Measurements from ENCODE around the gene NTHL1.
"Not testable (repeated sequence)": the region's sequence is repeated elsewhere in the genome, so short reads cannot be mapped to it uniquely, and the experiment has no call there.

NTHL1 gene

GRCh38 chr16:2040041-2040786 lies 7.4 kb downstream of the NTHL1 start:
- no peak for ATAC-seq

DNA sequence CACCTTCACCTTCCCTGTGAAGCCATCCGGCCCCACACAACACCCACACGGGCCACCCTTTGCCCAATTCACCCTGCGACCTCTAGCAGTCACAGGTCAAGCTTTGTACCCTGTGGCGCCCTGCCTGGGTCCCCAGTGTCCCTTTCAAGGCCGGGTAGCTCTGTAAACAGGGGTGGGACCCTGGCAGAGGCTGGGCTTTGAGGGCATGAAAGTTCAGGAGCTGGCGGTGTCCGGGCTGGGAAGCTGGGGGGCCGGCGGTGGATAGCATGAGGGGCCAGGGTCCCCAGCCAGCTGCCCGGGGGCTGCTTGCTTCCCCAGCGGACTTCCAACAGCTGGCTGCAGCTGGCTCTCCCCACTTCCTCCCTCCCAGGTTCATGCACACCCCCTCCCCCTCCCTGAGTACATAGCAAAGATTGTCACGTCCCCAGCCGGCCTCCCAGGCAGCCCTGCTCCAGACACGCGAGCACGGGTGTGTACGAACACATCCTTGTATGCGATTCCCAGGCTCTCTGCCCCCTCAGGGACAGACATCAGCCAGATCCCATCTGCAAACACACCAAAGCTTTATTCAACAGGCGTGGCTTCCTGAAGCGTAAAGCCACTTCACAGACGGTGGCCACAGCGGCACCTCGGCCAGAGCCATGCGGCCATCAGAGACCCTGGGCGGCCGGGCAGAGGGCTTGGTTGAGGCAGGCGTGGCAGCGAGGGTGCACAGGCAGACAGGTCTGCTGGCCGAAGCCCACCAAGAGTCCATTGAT lies 8.2 kb downstream of the NTHL1 start:
- no peak for ATAC-seq

DNA sequence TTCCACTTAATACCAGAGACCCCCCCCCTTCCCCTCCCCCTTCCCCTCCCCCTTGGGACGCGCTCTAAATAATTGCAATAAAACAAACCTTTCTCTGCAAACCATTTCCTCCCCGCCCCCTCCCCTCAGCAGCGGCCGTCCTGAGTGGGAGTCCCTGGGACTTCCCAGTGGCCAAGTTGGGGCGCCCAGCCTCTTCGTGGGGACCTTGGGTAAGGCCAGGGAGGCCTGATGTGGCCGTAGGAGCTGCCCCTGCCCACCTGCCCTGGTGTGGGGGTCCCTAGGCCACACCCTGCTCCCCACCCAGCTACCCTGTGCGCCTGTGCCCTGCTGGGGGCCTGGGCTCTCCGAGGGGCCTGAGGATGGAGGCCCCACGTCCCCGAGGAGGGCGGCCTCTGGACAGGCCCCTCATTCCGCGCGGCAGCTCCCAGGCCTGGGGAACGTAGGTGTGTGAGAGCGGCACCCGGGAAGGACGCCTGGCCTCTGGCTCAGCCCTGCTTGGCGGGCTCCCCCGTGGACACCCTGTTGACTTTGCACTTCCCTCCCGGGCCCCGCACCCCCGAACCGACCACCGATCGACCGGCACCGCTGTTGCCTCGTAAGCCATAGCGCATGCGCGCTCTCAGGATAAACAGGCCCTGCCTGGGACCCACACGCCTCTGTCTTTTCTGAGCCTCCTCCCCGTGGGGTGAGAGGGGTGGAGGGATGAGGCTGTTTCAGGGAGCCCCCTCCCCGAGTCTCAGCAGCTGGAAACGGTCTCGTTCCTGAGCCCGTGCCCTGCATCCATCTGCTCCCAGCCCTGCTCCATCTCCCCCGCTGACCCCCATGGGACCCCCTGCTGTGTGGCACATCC lies 9.0 kb downstream of the NTHL1 start:
- no peak for ATAC-seq

- no peak for ATAC-seq
Measured at GRCh38 chr16:2037647-2038381, 9.8 kb downstream of the NTHL1 start.

- no peak for ATAC-seq
Measured at GRCh38 chr16:2037115-2037514, 10.5 kb downstream of the NTHL1 start.

DNA sequence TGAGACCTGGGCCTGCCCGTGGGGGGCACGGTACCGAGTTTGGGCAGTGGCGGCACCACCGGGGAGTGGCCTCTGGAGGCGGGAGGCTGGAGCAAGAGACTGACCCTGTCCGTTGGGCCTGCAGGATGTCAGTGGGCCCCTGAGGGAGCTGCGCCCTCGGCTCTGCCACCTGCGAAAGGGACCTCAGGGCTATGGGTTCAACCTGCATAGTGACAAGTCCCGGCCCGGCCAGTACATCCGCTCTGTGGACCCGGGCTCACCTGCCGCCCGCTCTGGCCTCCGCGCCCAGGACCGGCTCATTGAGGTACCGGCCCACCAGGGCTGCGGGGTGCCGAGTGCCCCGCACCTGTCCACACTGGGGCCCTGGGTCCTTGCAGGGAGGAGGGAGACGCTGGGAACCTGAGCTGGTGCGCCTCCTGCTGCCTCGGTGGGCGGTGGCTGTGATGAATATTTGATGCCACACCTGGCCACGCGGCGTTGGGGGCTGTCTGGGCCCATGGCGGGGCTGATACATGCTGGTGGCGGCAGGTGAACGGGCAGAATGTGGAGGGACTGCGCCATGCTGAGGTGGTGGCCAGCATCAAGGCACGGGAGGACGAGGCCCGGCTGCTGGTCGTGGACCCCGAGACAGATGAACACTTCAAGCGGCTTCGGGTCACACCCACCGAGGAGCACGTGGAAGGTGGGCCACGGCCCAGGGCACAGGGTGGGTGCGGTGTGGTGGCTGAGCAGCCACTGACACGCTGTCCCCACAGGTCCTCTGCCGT lies 11.3 kb downstream of the NTHL1 start:
- ATAC-seq, result no peak

- ATAC-seq, result no peak
Measured at GRCh38 chr16:2035431-2036199, 12.0 kb downstream of the NTHL1 start.

GRCh38 chr16:2034696-2035430 lies 12.8 kb downstream of the NTHL1 start:
- ATAC-seq, result no peak

- ATAC-seq, result not testable (repeated sequence)
Measured at GRCh38 chr16:2033909-2034695, 13.5 kb downstream of the NTHL1 start.

GRCh38 chr16:2033057-2033908 lies 14.4 kb downstream of the NTHL1 start:
- ATAC-seq, result no peak

DNA sequence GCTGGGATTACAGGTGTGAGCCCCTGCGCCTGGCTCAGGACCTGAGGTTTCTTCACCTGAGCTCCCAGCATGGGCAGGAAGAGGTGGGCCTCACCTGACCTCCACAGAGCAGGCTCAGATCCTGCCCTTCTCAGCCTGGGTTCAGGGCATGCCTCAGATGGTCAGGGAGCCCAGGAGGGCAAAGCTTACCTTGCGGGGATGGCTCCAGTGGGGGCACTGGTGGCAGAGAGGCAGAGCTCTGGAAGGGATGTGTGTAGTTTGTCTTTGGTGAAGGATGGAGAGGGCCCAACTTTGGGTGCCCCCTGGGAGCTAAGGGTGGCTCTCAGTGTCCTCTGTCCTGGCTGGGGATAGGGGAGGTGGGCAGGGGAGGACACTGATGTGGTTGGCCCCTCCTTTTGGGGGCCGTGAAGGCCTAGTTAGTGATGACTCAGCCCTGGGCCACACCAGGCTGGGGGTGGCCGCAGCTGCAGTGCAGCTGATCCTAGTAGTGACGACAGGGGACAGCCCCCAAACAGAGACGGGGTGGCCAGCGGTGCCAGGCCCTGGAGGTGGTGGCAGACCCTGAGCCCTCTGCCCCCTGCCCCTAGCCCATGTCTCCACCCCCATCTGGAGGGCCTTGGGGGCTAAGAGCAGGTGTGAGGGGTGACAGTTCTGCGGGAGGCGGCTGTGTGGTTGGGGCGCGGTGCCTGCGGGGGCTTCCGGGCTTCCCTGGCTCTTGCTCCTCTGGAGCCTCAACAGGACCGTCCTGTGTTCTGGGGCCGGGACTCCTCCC lies 15.2 kb downstream of the NTHL1 start:
- ATAC-seq, result peak in 1 of 2 donors; percentile 11

DNA sequence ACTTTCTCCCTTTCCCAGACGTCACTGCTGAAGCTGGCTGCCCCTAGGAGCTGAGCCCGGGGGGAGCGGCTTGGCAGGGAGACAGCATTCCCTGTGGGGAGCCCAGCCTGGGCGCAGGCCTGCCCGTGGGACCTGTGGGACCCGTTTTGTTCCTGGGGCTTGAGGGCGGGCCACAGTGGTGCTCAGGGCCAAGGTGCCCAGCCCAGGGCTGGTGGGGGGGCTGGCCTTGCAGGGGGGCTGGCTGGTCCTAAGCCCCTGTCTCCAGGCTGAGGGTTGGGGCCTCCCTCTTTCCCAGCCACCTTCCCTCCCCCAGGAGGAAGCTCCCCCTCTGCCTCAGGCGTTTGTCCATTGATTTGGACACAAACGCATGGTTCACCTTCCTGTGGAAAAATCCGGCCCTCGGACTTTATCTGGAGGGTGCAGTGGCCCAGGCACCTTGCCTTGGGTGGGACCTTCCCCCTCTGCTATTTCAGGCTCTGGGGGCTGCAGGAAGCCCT lies 16.5 kb downstream of the NTHL1 start:
- ATAC-seq, result no peak

- no peak for ATAC-seq
Measured at GRCh38 chr16:2030036-2030435, 17.6 kb downstream of the NTHL1 start.

GRCh38 chr16:2029350-2029749 lies 18.3 kb downstream of the NTHL1 start:
- ATAC-seq, result no peak

DNA sequence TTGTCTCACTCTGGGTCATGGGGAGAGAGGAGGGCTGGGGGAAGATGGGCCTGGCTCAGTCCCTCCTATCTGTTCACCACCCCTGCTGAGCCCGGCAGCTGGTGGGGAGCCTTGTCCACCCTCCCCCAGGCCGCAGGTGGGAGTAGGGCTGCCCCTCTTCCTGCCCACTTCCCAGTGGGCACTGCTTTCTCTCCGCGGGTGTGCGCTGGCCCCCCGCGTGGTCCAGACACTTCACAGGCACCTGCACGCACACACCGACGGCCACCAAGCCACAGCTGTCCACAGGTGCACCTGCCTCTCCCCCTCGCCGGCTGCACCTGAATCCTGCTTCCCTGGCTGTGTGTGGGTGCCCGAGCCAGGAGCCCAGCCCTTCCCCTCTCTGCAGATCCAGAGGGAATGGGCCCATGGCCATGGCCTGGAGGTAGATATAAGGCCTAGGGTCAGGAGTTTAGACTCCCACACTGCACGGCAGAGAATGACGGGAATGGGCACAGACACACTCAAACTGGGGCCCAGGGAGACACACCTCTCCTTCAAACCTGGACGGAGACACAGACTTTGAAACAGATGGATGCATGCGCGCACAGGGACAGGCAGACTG lies 18.9 kb downstream of the NTHL1 start:
- no peak for ATAC-seq

DNA sequence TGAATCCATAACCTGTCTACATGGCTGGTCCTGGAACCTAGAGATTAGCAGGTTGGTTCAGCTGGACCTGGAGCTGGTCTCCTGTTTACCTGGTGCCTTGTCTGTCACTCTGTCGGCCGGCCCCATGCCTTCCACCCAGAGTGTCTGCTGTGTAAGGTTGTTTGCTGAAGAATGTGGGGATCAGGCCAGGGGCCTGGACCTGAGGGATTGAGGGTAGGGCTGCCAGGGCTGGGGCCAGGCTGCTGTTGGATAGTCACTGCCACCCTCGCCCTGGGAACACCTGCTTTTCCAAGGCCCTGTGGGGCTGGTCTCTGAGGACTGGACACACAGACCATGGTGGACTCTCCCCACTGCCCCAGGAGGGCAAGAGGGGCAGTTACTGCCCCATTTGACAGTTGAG lies 19.5 kb downstream of the NTHL1 start:
- no peak for ATAC-seq

All from activated CD4-positive, CD25-positive, alpha-beta regulatory T cell treated with anti-CD3 and anti-CD28 coated beads, Interleukin-2, amount 50 U/mL, for 24 hours (primary cell).